Sigmoid colon (tissue), 4 donors: Measurements from ENCODE around the gene ACTR10.

Experiments
- CTCF ChIP-seq, 4 experiments: fragments of 450-650 bp in 3 of 4; fragments of 200-600 bp in 1 of 4; IDR thresholded peaks; one replicate each; pipeline ENCODE4 v1.5.1; 2016 to 2019; ENCODE audit warnings: antibody characterized with exemption in 4 of 4, mild to moderate bottlenecking in 3 of 4, moderate library complexity in 2 of 4
- EP300 ChIP-seq, 4 donors: sonication (generic); formaldehyde crosslinking; IDR thresholded peaks; one replicate each; pipeline ENCODE4 v1.6.1; 2017; ENCODE audit warnings: antibody characterized with exemption in 4 of 4

- TF ChIP-seq CTCF (IDR thresholded peaks at IDR 0.05) (no peak), EP300 (IDR thresholded peaks at IDR 0.05) (no peak)
Observed at GRCh38 chr14:58191763-58192601, 8.0 kb upstream of the ACTR10 start.
